ENCODE data around the gene PDE6B.

DNA sequence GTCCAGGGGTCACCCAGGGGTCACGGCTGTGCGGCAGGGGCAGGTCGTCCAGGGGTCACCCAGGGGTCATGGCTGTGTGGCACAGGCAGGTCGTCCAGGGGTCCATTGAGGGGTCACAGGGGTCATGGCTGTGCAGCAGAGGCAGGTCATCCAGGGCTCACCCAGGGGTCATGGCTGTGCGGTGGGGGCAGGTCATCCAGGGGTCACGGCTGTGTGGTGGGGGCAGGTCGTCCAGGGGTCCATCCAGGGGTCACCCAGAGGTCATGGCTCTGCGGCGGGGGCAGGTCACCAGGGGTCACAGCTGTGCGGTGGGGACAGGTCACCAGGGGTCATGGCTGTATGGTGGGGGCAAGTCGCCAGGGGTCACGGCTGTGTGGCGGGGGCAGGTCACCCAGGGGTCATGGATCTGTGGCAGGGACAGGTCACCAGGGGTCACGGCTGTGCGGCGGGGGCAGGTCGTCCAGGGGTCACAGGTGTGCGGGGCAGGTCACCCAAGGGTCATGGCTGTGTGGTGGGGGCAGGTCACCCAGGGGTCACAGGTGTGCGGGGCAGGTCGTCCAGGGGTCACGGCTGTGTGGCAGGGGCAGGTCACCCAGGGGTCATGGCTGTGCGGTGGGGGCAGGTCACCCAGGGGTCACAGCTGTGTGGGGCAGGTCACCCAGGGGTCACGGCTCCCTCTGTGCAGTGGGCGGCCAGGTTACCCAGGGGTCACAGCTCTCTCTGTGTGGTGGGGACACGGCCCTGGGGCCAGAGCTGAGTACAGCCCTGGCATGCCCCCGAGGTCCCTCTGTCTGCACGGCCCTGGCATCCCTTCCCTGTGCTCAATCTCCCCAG lies 32.7 kb downstream of the PDE6B start:
- TF ChIP-seq TP53 (CRISPR knock-in tag; conservative IDR thresholded peaks at IDR 0.05) (no peak), RBM22 (optimal IDR thresholded peaks at IDR 0.05; ENCODE audit: low read length) (no peak), PRPF4 (IDR thresholded peaks at IDR 0.05; ENCODE audit: low read depth, low read length, poor library complexity, severe bottlenecking) (no peak), MIER2 (CRISPR knock-in tag; IDR thresholded peaks at IDR 0.05) (no peak), EZH2 (conservative IDR thresholded peaks at IDR 0.05; ENCODE audit: low read depth, low read length) (no peak), POLR2A (IDR thresholded peaks at IDR 0.05; ENCODE audit: insufficient read depth in 1 of 2, low read depth in 2 of 2, low read length in 2 of 2) (no peak), NBN (conservative IDR thresholded peaks at IDR 0.05) (no peak), CBX5 (CRISPR knock-in tag; IDR thresholded peaks at IDR 0.05; ENCODE audit: borderline replicate concordance) (no peak)
- TF ChIP-seq, protein P1, sequence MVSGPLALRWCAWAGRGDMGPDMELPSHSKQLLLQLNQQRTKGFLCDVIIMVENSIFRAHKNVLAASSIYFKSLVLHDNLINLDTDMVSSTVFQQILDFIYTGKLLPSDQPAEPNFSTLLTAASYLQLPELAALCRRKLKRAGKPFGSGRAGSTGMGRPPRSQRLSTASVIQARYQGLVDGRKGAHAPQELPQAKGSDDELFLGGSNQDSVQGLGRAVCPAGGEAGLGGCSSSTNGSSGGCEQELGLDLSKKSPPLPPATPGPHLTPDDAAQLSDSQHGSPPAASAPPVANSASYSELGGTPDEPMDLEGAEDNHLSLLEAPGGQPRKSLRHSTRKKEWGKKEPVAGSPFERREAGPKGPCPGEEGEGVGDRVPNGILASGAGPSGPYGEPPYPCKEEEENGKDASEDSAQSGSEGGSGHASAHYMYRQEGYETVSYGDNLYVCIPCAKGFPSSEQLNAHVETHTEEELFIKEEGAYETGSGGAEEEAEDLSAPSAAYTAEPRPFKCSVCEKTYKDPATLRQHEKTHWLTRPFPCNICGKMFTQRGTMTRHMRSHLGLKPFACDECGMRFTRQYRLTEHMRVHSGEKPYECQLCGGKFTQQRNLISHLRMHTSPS (CRISPR knock-in tag; IDR thresholded peaks at IDR 0.05; ENCODE audit: low read depth): no peak
- TF ChIP-seq, protein P2, sequence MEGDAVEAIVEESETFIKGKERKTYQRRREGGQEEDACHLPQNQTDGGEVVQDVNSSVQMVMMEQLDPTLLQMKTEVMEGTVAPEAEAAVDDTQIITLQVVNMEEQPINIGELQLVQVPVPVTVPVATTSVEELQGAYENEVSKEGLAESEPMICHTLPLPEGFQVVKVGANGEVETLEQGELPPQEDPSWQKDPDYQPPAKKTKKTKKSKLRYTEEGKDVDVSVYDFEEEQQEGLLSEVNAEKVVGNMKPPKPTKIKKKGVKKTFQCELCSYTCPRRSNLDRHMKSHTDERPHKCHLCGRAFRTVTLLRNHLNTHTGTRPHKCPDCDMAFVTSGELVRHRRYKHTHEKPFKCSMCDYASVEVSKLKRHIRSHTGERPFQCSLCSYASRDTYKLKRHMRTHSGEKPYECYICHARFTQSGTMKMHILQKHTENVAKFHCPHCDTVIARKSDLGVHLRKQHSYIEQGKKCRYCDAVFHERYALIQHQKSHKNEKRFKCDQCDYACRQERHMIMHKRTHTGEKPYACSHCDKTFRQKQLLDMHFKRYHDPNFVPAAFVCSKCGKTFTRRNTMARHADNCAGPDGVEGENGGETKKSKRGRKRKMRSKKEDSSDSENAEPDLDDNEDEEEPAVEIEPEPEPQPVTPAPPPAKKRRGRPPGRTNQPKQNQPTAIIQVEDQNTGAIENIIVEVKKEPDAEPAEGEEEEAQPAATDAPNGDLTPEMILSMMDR (CRISPR knock-in tag; IDR thresholded peaks at IDR 0.05): no peak
- TF ChIP-seq, protein P3, sequence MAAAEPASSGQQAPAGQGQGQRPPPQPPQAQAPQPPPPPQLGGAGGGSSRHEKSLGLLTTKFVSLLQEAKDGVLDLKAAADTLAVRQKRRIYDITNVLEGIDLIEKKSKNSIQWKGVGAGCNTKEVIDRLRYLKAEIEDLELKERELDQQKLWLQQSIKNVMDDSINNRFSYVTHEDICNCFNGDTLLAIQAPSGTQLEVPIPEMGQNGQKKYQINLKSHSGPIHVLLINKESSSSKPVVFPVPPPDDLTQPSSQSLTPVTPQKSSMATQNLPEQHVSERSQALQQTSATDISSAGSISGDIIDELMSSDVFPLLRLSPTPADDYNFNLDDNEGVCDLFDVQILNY (CRISPR knock-in tag; conservative IDR thresholded peaks at IDR 0.05): no peak
- TF ChIP-seq, protein P4, sequence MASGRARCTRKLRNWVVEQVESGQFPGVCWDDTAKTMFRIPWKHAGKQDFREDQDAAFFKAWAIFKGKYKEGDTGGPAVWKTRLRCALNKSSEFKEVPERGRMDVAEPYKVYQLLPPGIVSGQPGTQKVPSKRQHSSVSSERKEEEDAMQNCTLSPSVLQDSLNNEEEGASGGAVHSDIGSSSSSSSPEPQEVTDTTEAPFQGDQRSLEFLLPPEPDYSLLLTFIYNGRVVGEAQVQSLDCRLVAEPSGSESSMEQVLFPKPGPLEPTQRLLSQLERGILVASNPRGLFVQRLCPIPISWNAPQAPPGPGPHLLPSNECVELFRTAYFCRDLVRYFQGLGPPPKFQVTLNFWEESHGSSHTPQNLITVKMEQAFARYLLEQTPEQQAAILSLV (CRISPR knock-in tag; IDR thresholded peaks at IDR 0.05; ENCODE audit: borderline replicate concordance): no peak
- TF ChIP-seq, protein P5, sequence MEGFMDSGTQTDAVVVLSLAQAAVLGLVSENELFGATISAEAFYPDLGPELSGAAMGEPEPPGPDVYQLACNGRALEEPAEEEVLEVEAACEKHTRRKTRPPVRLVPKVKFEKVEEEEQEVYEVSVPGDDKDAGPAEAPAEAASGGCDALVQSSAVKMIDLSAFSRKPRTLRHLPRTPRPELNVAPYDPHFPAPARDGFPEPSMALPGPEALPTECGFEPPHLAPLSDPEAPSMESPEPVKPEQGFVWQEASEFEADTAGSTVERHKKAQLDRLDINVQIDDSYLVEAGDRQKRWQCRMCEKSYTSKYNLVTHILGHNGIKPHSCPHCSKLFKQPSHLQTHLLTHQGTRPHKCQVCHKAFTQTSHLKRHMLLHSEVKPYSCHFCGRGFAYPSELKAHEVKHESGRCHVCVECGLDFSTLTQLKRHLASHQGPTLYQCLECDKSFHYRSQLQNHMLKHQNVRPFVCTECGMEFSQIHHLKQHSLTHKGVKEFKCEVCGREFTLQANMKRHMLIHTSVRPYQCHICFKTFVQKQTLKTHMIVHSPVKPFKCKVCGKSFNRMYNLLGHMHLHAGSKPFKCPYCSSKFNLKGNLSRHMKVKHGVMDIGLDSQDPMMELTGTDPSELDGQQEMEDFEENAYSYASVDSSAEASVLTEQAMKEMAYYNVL (CRISPR knock-in tag; IDR thresholded peaks at IDR 0.05; ENCODE audit: borderline replicate concordance): no peak
